HG03469 (cell line): Measurements from ENCODE around the gene PTH2R.

ENCODE experiments used
- ATAC-seq: cut with Tn5 transposase; IDR thresholded peaks from one replicate; pipeline ENCODE4 v1.9.1; 2021; ENCODE audit warnings: mild to moderate bottlenecking, moderate library complexity, moderate number of reproducible peaks; ENCODE audit not compliant: unreplicated experiment

PTH2R gene

GRCh38 chr2:208541461-208541988, 134.9 kb downstream of the PTH2R start:
- no peak for ATAC-seq

- ATAC-seq, result no peak
Observed at GRCh38 chr2:208541989-208542464, 135.4 kb downstream of the PTH2R start.

DNA sequence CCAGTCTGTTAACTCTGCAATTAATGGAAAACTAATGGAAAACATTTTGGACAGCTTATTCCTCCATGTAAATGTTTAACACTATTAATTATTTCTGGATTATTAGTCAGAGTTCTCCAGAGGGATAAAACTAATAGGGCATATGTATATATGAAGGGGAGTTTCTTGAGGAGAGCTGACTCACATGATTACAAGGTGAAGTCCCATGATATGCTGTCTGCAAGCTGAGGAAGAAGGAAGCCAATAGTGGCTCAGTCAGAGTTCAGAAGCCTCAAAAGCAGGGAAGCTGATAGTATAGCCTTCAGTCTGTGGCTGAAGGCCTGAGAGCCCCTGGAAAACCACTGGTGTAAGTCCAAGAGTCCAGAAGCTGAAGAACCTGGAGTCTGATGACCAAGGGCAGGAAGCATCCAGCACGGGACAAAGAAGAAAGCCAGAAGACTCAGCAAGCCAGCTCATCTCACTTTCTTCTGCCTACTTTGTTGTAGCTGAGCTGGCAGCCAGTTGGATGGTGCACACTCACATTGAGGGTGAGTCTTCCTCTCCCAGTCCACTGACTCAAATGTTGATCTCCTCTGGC, 136.0 kb downstream of the PTH2R start:
- ATAC-seq, result no peak
